GM18505 (cell line): ENCODE measurements around the gene COPG2.
"Not testable (repeated sequence)": the region's sequence is repeated elsewhere in the genome, so short reads cannot be mapped to it uniquely, and the experiment has no call there.

Experiments
- ATAC-seq: cut with Tn5 transposase; IDR thresholded peaks from one replicate; pipeline ENCODE4 v1.9.1; 2021; ENCODE audit not compliant: unreplicated experiment
- POLR2A ChIP-seq: IDR thresholded peaks from 4 replicates; pipeline ENCODE4 v1.6.1; 2011; ENCODE audit warnings: borderline replicate concordance; ENCODE audit not compliant: insufficient read depth, insufficient read length; ENCODE audit errors: extremely low read depth

COPG2 gene

GRCh38 chr7:130641040-130641439, 27.5 kb downstream of the COPG2 start:
- ATAC-seq: no peak
- TF ChIP-seq POLR2A: no peak

- TF ChIP-seq POLR2A: no peak
Measured at GRCh38 chr7:130639388-130639787, 29.2 kb downstream of the COPG2 start.

DNA sequence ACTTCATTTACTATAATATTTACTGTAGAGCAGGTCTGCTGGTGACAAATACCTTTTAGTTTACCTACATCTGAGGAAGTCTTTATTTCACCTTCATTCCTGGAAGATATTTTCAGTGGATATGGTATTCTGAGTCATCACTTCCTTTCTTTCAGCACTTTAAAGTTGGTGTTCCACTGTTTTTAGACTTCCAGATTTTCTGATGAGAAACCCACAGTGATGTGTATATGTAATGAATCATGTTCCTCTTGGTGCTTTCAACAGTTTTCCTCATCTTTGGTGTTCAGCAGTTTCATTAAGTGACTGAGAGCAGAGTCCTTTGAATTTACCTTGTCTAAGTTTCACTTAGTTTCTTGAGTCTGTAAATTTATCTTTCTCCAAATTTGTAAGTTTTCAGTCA, 36.4 kb downstream of the COPG2 start:
- no peak for TF ChIP-seq POLR2A

More at GRCh38 chr7:130639388-130639787, 29.2 kb downstream of the COPG2 start:
- ATAC-seq: no peak

GRCh38 chr7:130628901-130629300, 39.6 kb downstream of the COPG2 start:
- no peak for TF ChIP-seq POLR2A
- no peak for ATAC-seq

More for the DNA sequence above, 36.4 kb downstream of the COPG2 start:
- no peak for ATAC-seq

DNA sequence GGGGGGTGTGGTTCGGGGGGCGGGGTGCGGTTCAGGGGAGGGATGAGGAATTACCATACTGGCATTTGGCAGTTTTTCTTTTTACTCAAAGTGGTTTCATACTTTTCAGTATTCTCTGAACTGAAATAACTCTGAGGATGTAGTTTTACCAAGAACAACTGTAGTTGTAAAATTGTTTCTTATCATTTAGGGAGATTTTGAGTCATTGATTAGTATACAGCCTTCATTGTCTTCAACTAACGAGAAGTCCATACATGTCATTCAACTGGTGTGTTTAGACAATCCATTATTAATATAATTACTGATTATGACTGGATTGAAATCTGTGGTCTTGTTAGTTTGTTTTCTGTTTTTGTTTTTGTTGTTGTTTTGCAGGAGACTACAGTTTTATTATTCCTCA, 40.8 kb downstream of the COPG2 start:
- ATAC-seq: no peak
- TF ChIP-seq POLR2A: no peak

DNA sequence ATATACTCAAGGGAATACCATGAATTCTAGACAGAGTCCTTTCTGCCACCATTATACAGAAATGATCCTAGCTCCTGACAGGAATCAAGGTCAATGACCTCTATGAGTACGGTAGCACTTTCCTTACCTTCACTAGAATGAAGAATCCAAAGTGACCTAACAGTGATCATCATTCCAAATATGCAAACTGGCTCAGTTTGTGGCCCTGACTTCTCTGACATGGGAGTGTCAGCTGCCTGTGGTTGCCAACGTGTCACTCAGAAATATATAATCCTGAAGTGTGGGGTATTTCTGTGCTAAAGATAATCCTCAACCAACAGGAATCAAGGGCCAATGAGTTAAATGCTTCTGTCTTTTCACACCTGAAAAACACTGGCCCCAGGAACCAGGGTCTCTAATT, 45.7 kb downstream of the COPG2 start:
- no peak for ATAC-seq

DNA sequence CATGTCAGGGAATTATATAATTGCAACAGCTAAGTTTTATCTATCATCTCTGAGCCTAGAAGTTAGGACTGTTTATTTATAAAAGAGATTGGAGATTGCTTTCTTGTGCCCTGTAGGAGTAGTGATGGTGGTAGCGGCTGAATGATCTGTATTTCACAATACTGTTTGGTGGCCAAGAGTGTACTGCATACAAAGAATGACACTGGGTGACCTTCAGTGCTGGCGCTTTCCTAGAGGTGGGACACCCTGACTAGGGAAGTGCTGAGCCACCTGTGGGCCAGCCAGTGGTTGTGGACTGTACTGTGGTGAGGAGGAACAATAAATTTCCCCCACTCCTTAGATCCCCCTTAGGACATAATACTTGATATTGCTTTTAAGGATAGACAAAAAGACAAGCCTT, 53.0 kb downstream of the COPG2 start:
- no peak for ATAC-seq
- no peak for TF ChIP-seq POLR2A

More for the DNA sequence above, 45.7 kb downstream of the COPG2 start:
- TF ChIP-seq POLR2A: no peak

GRCh38 chr7:130614449-130614848, 54.1 kb downstream of the COPG2 start:
- TF ChIP-seq POLR2A: no peak
- no peak for ATAC-seq

DNA sequence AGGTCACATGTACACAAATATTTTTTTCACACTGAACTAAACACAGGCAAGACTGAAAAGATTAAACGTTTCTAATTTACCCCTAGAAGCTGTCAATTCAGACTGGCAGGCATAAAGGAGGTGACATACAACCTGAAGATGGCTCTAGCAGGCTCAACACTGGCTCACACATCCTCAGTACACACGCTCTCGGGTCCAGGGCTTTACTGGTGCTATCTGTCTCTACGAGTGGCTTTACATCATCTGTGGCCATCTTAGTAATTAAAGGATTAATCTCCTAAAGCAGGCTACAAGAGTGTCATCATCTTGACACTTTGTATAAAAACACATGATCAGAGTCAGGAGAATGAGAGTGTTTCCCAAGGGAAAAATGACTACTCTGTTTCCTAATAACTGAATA, 57.3 kb downstream of the COPG2 start:
- ATAC-seq: no peak
- TF ChIP-seq POLR2A: no peak

DNA sequence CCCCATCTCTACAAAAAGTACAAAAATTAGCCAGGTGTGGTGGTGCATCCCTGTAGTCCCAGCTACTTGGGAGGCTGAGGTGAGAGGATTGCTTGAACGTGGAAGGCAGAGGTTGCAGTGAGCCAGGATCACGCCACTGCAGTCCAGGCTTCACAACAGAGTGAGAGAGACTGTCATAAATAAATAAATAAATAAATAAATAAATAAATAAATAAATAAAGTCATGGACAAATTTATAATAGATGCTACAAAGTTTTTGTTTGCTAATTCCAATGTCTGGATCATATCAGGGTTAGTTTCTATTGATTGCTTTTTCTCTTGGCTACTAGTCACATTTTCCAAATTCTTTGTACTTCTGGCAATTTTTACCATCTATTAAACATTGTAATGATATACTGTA, 61.5 kb downstream of the COPG2 start:
- ATAC-seq: not testable (repeated sequence)

GRCh38 chr7:130606161-130606560, 62.4 kb downstream of the COPG2 start:
- TF ChIP-seq POLR2A: no peak
- no peak for ATAC-seq

GRCh38 chr7:130598056-130598455, 70.5 kb downstream of the COPG2 start:
- ATAC-seq: no peak
- TF ChIP-seq POLR2A: no peak

GRCh38 chr7:130595986-130596385, 72.6 kb downstream of the COPG2 start:
- ATAC-seq: no peak
- no peak for TF ChIP-seq POLR2A

DNA sequence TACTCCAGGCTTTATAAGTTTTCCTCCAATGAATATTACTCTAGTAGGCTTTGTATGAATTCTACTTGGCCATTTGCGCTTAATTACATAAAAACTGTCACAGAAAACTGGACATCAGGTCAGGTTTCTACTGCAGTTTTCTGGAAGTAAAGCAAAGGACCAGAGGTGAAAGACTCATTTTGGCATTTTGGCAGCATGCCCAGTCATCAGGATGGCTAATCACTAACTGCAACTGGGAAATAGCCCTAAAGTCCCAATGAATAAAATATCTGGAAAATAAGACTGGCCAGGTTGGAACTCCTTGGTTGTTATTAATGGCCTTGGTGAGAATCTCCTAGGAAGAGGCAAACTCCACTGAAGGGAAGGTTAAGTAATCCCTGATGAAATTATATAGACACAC, 75.5 kb downstream of the COPG2 start:
- no peak for TF ChIP-seq POLR2A
- ATAC-seq: no peak

DNA sequence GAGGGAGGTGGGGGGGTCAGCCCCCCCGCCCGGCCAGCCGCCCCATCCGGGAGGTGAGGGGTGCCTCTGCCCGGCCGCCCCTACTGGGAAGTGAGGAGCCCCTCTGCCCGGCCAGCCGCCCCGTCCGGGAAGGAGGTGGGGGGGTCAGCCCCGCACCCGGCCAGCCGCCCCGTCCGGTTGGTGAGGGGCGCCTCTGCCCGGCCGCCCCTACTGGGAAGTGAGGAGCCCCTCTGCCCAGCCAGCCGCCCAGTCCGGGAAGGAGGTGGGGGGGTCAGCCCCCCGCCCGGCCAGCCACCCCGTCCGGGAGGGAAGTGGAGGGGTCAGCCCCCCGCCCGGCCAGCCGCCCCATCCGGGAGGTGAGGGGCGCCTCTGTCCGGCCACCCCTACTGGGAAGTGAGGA, 77.1 kb downstream of the COPG2 start:
- ATAC-seq: not testable (repeated sequence)

DNA sequence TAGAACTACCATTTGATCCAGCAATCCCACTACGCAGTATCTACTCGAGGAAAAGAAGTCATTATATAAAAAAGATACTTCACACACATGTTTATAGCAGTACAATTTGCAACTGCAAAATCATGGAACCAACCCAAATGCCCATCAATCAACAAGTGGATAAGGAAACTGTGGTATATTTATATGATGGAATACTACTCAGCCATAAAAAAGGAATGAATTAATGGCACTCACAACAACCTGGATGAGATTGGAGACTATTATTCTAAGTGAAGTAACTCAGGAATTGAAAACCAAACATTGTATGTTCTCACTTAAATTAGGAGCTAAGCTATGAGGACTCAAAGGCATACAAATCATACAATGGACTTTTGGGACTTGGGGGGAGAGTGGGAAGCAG, 82.6 kb downstream of the COPG2 start:
- not testable (repeated sequence) for ATAC-seq

- ATAC-seq: not testable (repeated sequence)
Measured at GRCh38 chr7:130575110-130575509, 93.4 kb downstream of the COPG2 start.

DNA sequence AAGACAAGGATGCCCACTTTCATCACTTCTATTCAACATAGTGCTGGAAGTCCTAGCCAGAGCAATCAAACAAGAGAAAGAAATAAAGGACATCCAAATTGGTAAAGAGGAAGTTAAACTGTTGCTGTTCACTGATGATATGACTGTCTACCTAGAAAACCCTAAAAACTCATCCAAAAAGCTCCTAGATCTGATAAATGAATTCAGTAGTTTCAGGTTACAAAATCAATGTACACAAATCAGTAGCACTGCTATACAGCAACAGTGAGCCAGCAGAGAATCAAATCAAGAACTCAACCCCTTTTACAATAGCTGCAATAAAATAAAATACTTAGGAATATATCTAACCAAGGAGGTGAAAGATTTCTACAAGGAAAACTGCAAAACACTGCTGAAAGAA, 98.4 kb downstream of the COPG2 start:
- ATAC-seq: not testable (repeated sequence)
